OCI-LY3 (cell line): ENCODE measurements around the gene ZNF17.

Experiments
- H2AFZ ChIP-seq: fragments of 200-600, 300-600 bp; shearing (Covaris generic); 2 replicates; pipeline ENCODE4 v1.6.0; 2014; ENCODE audit warnings: antibody characterized with exemption, low read depth, low read length
- H3K27ac ChIP-seq: fragments of 200-600, 300-600 bp; sonication (generic); 2 replicates; pipeline ENCODE4 v1.5.1; 2014; ENCODE audit warnings: mild to moderate bottlenecking, low read length, moderate library complexity, mixed read lengths
- H3K27me3 ChIP-seq: fragments of 200-600, 300-600 bp; sonication (generic); 2 replicates; pipeline ENCODE4 v1.6.1; 2014; ENCODE audit warnings: low read depth, low read length, mixed read lengths
- H3K36me3 ChIP-seq: fragments of 200-600, 300-600 bp; sonication (generic); replicated peaks from 2 replicates; pipeline ENCODE3; 2014; ENCODE audit warnings: low read depth, low read length, mixed read lengths
- H3K4me1 ChIP-seq: fragments of 300-600, 200-600 bp; sonication (generic); 2 replicates; pipeline ENCODE4 v1.6.1; 2014; ENCODE audit warnings: low read length, mixed read lengths
- H3K4me2 ChIP-seq: fragments of 200-600, 300-600 bp; sonication (generic); 2 replicates; pipeline ENCODE4 v1.6.1; 2014; ENCODE audit warnings: low read length, mixed read lengths
- H3K4me3 ChIP-seq: fragments of 300-600, 200-600 bp; sonication (generic); 2 replicates; pipeline ENCODE4 v1.5.1; 2014; ENCODE audit warnings: antibody characterized with exemption, mild to moderate bottlenecking, low read length, moderate library complexity
- H3K79me2 ChIP-seq: fragments of 300-600, 200-600 bp; shearing (Covaris generic); 2 replicates; pipeline ENCODE4 v1.6.1; 2014; ENCODE audit warnings: mild to moderate bottlenecking, low read length, mixed read lengths
- H3K9ac ChIP-seq: fragments of 300-600, 200-600 bp; shearing (Covaris generic); 2 replicates; pipeline ENCODE4 v1.6.0; 2014; ENCODE audit warnings: mild to moderate bottlenecking, low read length, moderate library complexity
- H3K9me3 ChIP-seq: fragments of 200-600, 300-600 bp; shearing (Covaris generic); 2 replicates; pipeline ENCODE4 v1.6.1; 2014; ENCODE audit warnings: low read length, mixed read lengths; ENCODE audit not compliant: insufficient read depth
- H4K20me1 ChIP-seq: fragments of 200-600, 300-600 bp; sonication (generic); 2 replicates; pipeline ENCODE4 v1.6.1; 2016; ENCODE audit warnings: low read length, mixed read lengths; ENCODE audit not compliant: insufficient read depth
- CTCF ChIP-seq: fragments of 200-600, 300-600 bp; sonication (generic); IDR thresholded peaks from 2 replicates; pipeline ENCODE4 v1.5.1; 2014; ENCODE audit warnings: antibody characterized with exemption, low read length, low read depth
- EZH2phosphoT487 ChIP-seq: fragments of 200-600 bp; shearing (Covaris generic); IDR thresholded peaks from 2 replicates; pipeline ENCODE4 v1.6.1; 2018; ENCODE audit warnings: antibody characterized with exemption, mixed run types, low read depth

The ZNF17 gene

GRCh38 chr19:57438925-57439324, 28.0 kb downstream of the ZNF17 start:
- no peak overlapping the region for H3K9ac ChIP-seq
- peaks cover 6% of the 10 kb centered on the region; the same call in 1 of the 2 replicates for H4K20me1 ChIP-seq
- H3K79me2 ChIP-seq, result peaks cover 84% of the 10 kb centered on the region
- H3K27me3 ChIP-seq, result no peaks in the 10 kb centered on the region
- H3K9me3 ChIP-seq, result no peaks in the 10 kb centered on the region
- H3K4me1 ChIP-seq, result peaks cover 18% of the 10 kb centered on the region
- TF ChIP-seq EZH2phosphoT487, result no peak
- no peak for TF ChIP-seq CTCF
- H3K27ac ChIP-seq, result no peak overlapping the region
- no peak overlapping the region for H2AFZ ChIP-seq
- H3K36me3 ChIP-seq, result peaks cover 39% of the 10 kb centered on the region
- H3K4me2 ChIP-seq, result no peak overlapping the region
- no peak overlapping the region for H3K4me3 ChIP-seq

DNA sequence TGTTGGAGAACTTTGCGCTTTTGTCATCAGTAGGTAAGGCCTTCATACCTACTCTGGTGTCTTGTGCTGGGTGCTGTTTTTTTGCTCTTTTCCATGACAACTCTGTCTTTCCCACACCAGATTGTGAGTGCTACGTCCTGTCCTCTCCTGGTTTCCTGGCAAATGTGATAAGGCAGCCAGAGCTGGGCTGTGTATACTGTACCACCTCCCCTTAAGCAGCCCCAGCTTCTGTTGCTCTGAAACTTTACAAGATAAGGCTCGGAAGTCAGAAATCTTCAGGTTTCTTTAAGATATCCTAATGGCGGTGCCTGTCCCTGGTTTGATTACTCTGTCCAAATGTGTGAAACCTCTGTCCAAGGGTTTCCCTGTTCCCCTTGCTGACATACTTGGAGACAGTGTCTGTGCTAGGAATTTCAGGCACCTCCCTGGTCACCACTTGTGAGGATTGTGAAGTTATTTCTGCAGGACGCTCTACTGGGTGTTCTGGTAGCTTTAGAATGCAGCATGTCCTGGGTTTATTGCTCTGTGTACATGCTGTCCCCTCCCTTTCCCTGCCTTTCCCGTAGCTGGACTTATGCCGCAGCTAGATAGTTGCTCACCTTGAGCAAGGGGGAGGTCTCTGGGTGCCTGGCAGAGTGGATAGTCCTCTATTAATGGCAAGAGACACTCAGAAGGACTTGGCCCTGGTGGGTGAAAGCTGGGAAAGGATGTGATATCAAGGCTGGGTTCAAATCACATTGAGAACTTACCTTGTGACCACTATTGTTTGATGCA, 31.2 kb downstream of the ZNF17 start:
- no peak for TF ChIP-seq CTCF
- TF ChIP-seq EZH2phosphoT487, result no peak
- peaks cover 4% of the 10 kb centered on the region for H3K4me1 ChIP-seq
- no peak overlapping the region for H3K4me2 ChIP-seq
- H3K27me3 ChIP-seq, result no peaks in the 10 kb centered on the region
- peaks cover 61% of the 10 kb centered on the region for H3K36me3 ChIP-seq
- no peak overlapping the region for H3K9ac ChIP-seq
- no peak overlapping the region for H3K27ac ChIP-seq
- no peak overlapping the region for H2AFZ ChIP-seq
- no peak overlapping the region for H3K4me3 ChIP-seq
- H3K9me3 ChIP-seq, result no peaks in the 10 kb centered on the region
- H3K79me2 ChIP-seq, result peaks cover 63% of the 10 kb centered on the region
- H4K20me1 ChIP-seq, result peaks cover 3% of the 10 kb centered on the region; the same call in 1 of the 2 replicates

DNA sequence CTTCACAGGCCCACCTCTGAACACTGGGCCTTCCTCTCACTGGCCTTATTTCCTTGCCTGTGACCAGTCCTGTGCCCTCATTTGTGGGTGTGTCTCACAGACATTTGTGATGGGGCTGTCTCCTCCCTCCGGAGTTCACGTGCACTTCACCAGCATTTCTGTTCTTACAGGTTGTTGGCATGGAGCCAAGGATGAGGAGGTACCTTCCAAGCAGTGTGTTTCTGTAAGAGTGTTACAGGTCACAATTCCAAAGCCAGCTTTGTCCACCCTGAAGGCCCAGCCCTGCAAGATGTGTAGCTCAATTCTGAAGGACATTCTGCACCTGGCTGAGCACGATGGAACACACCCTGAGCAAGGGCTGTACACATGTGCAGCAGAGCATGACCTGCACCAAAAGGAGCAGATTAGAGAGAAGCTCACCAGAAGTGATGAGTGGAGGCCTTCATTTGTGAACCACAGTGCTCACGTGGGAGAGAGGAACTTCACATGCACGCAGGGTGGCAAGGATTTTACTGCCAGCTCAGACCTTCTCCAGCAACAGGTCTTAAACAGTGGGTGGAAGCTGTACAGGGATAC, 32.2 kb downstream of the ZNF17 start:
- H3K4me2 ChIP-seq, result no peak overlapping the region
- H3K4me1 ChIP-seq, result peaks cover 4% of the 10 kb centered on the region
- no peak overlapping the region for H3K9ac ChIP-seq
- no peak overlapping the region for H3K27ac ChIP-seq
- H3K27me3 ChIP-seq, result no peaks in the 10 kb centered on the region
- H3K36me3 ChIP-seq, result peaks cover 60% of the 10 kb centered on the region
- H3K9me3 ChIP-seq, result no peaks in the 10 kb centered on the region
- H3K4me3 ChIP-seq, result no peak overlapping the region
- TF ChIP-seq EZH2phosphoT487, result no peak
- no peak for TF ChIP-seq CTCF
- H3K79me2 ChIP-seq, result peaks cover 53% of the 10 kb centered on the region
- peaks cover 3% of the 10 kb centered on the region; the same call in 1 of the 2 replicates for H4K20me1 ChIP-seq
- no peak overlapping the region for H2AFZ ChIP-seq

- H2AFZ ChIP-seq, result no peak overlapping the region
- H3K36me3 ChIP-seq, result peaks cover 18% of the 10 kb centered on the region
- no peak overlapping the region for H3K27ac ChIP-seq
- H3K9me3 ChIP-seq, result no peaks in the 10 kb centered on the region
- H3K4me2 ChIP-seq, result no peak overlapping the region
- no peaks in the 10 kb centered on the region for H3K4me1 ChIP-seq
- H3K4me3 ChIP-seq, result no peak overlapping the region
- H3K79me2 ChIP-seq, result no peaks in the 10 kb centered on the region; the same call in none of the 2 replicates
- H3K27me3 ChIP-seq, result no peaks in the 10 kb centered on the region
- no peak for TF ChIP-seq CTCF
- TF ChIP-seq EZH2phosphoT487, result no peak
- H4K20me1 ChIP-seq, result no peaks in the 10 kb centered on the region
- no peak overlapping the region for H3K9ac ChIP-seq
These were observed 41.3 kb downstream of the ZNF17 start for GRCh38 chr19:57452307-57452706.
